Measurements from ENCODE around the gene CDH4. TPM values are rescaled to one million over a fixed set of nuclear protein-coding genes. Genes with fewer than 3 reads are reported as not detected.

Gene CDH4
- total RNA-seq, 1 donor from 2014 or later, result 8.3 TPM

GRCh38 chr20:61975407-61976129, 723.5 kb downstream of the CDH4 start:
- TF ChIP-seq CTCF (conservative IDR thresholded peaks at IDR 0.05), result no peak
- Mint-ChIP-seq H3K36me3 (peaks cover 19% of the 10 kb centered on the region), H3K4me1 (ENCODE audit: unreplicated experiment) (no peaks in the 10 kb centered on the region)

GRCh38 chr20:61976263-61976643, 724.2 kb downstream of the CDH4 start:
- H3K36me3 Mint-ChIP-seq, result peaks cover 21% of the 10 kb centered on the region
- TF ChIP-seq CTCF (conservative IDR thresholded peaks at IDR 0.05), result peak; percentile 46
- no peaks in the 10 kb centered on the region for H3K27me3 Mint-ChIP-seq
- H3K9me3 Mint-ChIP-seq, result no peaks in the 10 kb centered on the region
- peaks cover 6% of the 10 kb centered on the region for H3K4me1 Mint-ChIP-seq (ENCODE audit: unreplicated experiment)
- H3K27ac Mint-ChIP-seq, result peak overlapping the region; percentile 58
- no peak for DNase-seq (ENCODE audit: extremely low spot score, unreplicated experiment)
- H3K4me3 Mint-ChIP-seq, result no peak overlapping the region

More at GRCh38 chr20:61975407-61976129, 723.5 kb downstream of the CDH4 start:
- no peak for DNase-seq (ENCODE audit: extremely low spot score, unreplicated experiment)
- no peaks in the 10 kb centered on the region for H3K9me3 Mint-ChIP-seq
- H3K27me3 Mint-ChIP-seq, result no peaks in the 10 kb centered on the region
- H3K4me3 Mint-ChIP-seq, result no peak overlapping the region
- H3K27ac Mint-ChIP-seq, result peak overlapping the region; percentile 58

- TF ChIP-seq CTCF (conservative IDR thresholded peaks at IDR 0.05), result no peak
- no peak overlapping the region for H3K4me3 Mint-ChIP-seq
- H3K36me3 Mint-ChIP-seq, result peaks cover 23% of the 10 kb centered on the region
- no peaks in the 10 kb centered on the region for H3K9me3 Mint-ChIP-seq
- DNase-seq (ENCODE audit: extremely low spot score, unreplicated experiment), result no peak
- H3K27me3 Mint-ChIP-seq, result no peaks in the 10 kb centered on the region
- H3K27ac Mint-ChIP-seq, result no peak overlapping the region
- H3K4me1 Mint-ChIP-seq (ENCODE audit: unreplicated experiment), result peaks cover 9% of the 10 kb centered on the region
Measured at GRCh38 chr20:61976644-61977418, 724.8 kb downstream of the CDH4 start.

- H3K9me3 Mint-ChIP-seq, result no peaks in the 10 kb centered on the region
- no peak for DNase-seq (ENCODE audit: extremely low spot score, unreplicated experiment)
- TF ChIP-seq CTCF (conservative IDR thresholded peaks at IDR 0.05), result no peak
- H3K4me3 Mint-ChIP-seq, result no peak overlapping the region
- peaks cover 19% of the 10 kb centered on the region for H3K36me3 Mint-ChIP-seq
- H3K27me3 Mint-ChIP-seq, result no peaks in the 10 kb centered on the region
- H3K27ac Mint-ChIP-seq, result no peak overlapping the region
- peaks cover 9% of the 10 kb centered on the region for H3K4me1 Mint-ChIP-seq (ENCODE audit: unreplicated experiment)
Measured at GRCh38 chr20:61977419-61977786, 725.3 kb downstream of the CDH4 start.

GRCh38 chr20:61978491-61978890, 726.4 kb downstream of the CDH4 start:
- TF ChIP-seq CTCF (conservative IDR thresholded peaks at IDR 0.05), result no peak

More at GRCh38 chr20:61978491-61978890, 726.4 kb downstream of the CDH4 start:
- Mint-ChIP-seq H3K9me3 (no peaks in the 10 kb centered on the region), H3K4me3 (no peak overlapping the region), H3K4me1 (ENCODE audit: unreplicated experiment) (peaks cover 9% of the 10 kb centered on the region), H3K27ac (no peak overlapping the region), H3K27me3 (no peaks in the 10 kb centered on the region), H3K36me3 (peaks cover 10% of the 10 kb centered on the region)
- DNase-seq (ENCODE audit: extremely low spot score, unreplicated experiment), result no peak
